Liver (tissue), 5 donors: ENCODE data around the gene HILPDA. TPM values are rescaled to one million over a fixed set of nuclear protein-coding genes. Genes with fewer than 3 reads are reported as not detected.

ENCODE experiments used
- polyA plus RNA-seq, 2 donors: library from polyadenylated mRNA; stranded (reverse) in 1 of 2; unstranded in 1 of 2; fragments of 200-250 nt in 1 of 2; fragments of >200 nt in 1 of 2; fragmentation: Nextera tagmentation in 1 of 2; extraction: Ambion mirVana in 1 of 2; gene quantifications; one replicate each; pipeline versions ENCODE4 v1.2.1 to v1.2.3, GENCODE V29; 2013 to 2015
- small RNA-seq: library from RNA; depleted of rRNA; stranded (forward); fragments of <200 nt; gene quantifications from one replicate; pipeline ENCODE3, GENCODE V24; 2014
- total RNA-seq, 2 donors: library from RNA; depleted of rRNA; stranded (reverse); fragments of >200 nt; gene quantifications; one replicate each; pipeline ENCODE4 v1.2.3, GENCODE V29; 2014
- donor health status: healthy.
- donor health status: healthy.
- donor health status: healthy.

HILPDA gene
- total and polyA plus RNA-seq, 4 donors, result 3.9 to 5.6 (median 5.2) TPM

Small RNA genes lying within 50 kb of the gene (small RNA-seq; reads per million reads assigned to genes)
- gene AC010655.1 (not detected), gene AC010655.2 (not detected), gene RF00017 (not detected), gene RNU7-54P (not detected)

Other genes with a start within 250 kb of the HILPDA start
- not detected for gene LEP, start 214.6 kb upstream of the HILPDA start, total RNA-seq
- gene LEP, start 214.6 kb upstream of the HILPDA start, polyA plus RNA-seq, result under 1 TPM in 1 of 2 donors, not detected in 1; 0.02 TPM
- gene RBM28, start 112.0 kb upstream of the HILPDA start, total RNA-seq, result 10 to 100 TPM in 1 of 2 donors, 1 to 10 TPM in 1; 3.6 to 16.1 TPM
- gene RBM28, start 112.0 kb upstream of the HILPDA start, polyA plus RNA-seq, result 10 to 100 TPM in 1 of 2 donors, 1 to 10 TPM in 1; 9.1 to 14.4 TPM
- gene PRRT4, start 94.2 kb upstream of the HILPDA start, total RNA-seq, result under 1 TPM in 1 of 2 donors, not detected in 1; 0.14 TPM
- gene PRRT4, start 94.2 kb upstream of the HILPDA start, polyA plus RNA-seq, result under 1 TPM in 1 of 2 donors, not detected in 1; 0.13 TPM
- gene IMPDH1, start 45.9 kb upstream of the HILPDA start, total RNA-seq, result 10 to 100 TPM in 1 of 2 donors, 1 to 10 TPM in 1; 5.0 to 11.1 TPM
- 1 to 10 TPM; 2.4 to 5.4 TPM for gene IMPDH1, start 45.9 kb upstream of the HILPDA start, polyA plus RNA-seq
- gene METTL2B, start 20.9 kb downstream of the HILPDA start, total RNA-seq, result 10 to 100 TPM; 15.8 to 20.7 TPM
- 1 to 10 TPM; 6.8 to 8.3 TPM for gene METTL2B, start 20.9 kb downstream of the HILPDA start, polyA plus RNA-seq
- under 1 TPM; 0.19 to 0.50 TPM for gene GARIN1A, start 216.4 kb downstream of the HILPDA start, total RNA-seq
- under 1 TPM; 0.08 to 0.19 TPM for gene GARIN1A, start 216.4 kb downstream of the HILPDA start, polyA plus RNA-seq